GM12891 (cell line): ENCODE data around the gene ZNF160.

Source experiments
- DNase-seq: peaks from one replicate; pipeline ENCODE4 v3.0.0; 2011; ENCODE audit warnings: low spot score; ENCODE audit not compliant: insufficient read length
- FAIRE-seq: peaks from 2 replicates; lab custom pipeline; 2011; peaks lifted over from hg19 to GRCh38; lab: Jason Lieb, UNC
- PAX5 ChIP-seq: IDR thresholded peaks from 2 replicates; pipeline ENCODE4 v1.6.1; 2011; ENCODE audit warnings: low read length, moderate library complexity, mild to moderate bottlenecking; ENCODE audit not compliant: insufficient read depth, severe bottlenecking
- POLR2A ChIP-seq: IDR thresholded peaks from 2 replicates; pipeline ENCODE4 v1.6.1; 2011; ENCODE audit warnings: low read depth, low read length, control low read depth
- POLR2AphosphoS5 ChIP-seq: IDR thresholded peaks from 2 replicates; pipeline ENCODE4 v1.6.1; 2011; ENCODE audit warnings: low read depth, low read length, control low read depth
- POU2F2 ChIP-seq: IDR thresholded peaks from 2 replicates; pipeline ENCODE4 v1.6.1; 2011; ENCODE audit warnings: low read depth, mild to moderate bottlenecking, control low read depth, low read length, moderate library complexity
- SPI1 ChIP-seq: IDR thresholded peaks from 2 replicates; pipeline ENCODE4 v1.6.1; 2011; ENCODE audit warnings: low read depth, low read length, control low read depth
- TAF1 ChIP-seq: IDR thresholded peaks from 2 replicates; pipeline ENCODE4 v1.6.1; 2011; ENCODE audit warnings: low read depth, low read length, control low read depth

The ZNF160 gene

GRCh38 chr19:53092723-53093122, 10.5 kb downstream of the ZNF160 start:
- TF ChIP-seq POU2F2, result no peak
- TF ChIP-seq TAF1, result no peak
- no peak for TF ChIP-seq PAX5
- no peak for TF ChIP-seq POLR2AphosphoS5
- no peak for TF ChIP-seq POLR2A
- no peak for TF ChIP-seq SPI1
- DNase-seq (no peak), FAIRE-seq (no peak)

GRCh38 chr19:53091413-53092254, 11.6 kb downstream of the ZNF160 start:
- no peak for FAIRE-seq
- DNase-seq, result no peak
- TF ChIP-seq PAX5, result no peak
- no peak for TF ChIP-seq TAF1
- no peak for TF ChIP-seq SPI1
- TF ChIP-seq POLR2AphosphoS5, result no peak
- TF ChIP-seq POLR2A, result no peak
- TF ChIP-seq POU2F2, result no peak

GRCh38 chr19:53088091-53088490, 15.1 kb downstream of the ZNF160 start:
- FAIRE-seq (no peak), DNase-seq (no peak)
- TF ChIP-seq PAX5, result no peak

- DNase-seq (no peak), FAIRE-seq (no peak)
- TF ChIP-seq POLR2A (no peak), TAF1 (no peak), SPI1 (no peak), PAX5 (no peak), POLR2AphosphoS5 (no peak), POU2F2 (no peak)
Observed at GRCh38 chr19:53086949-53087348, 16.3 kb downstream of the ZNF160 start.

- no peak for TF ChIP-seq SPI1
- no peak for TF ChIP-seq POLR2AphosphoS5
- no peak for TF ChIP-seq TAF1
- FAIRE-seq, result no peak
- no peak for DNase-seq
Observed at GRCh38 chr19:53085496-53085895, 17.7 kb downstream of the ZNF160 start.

GRCh38 chr19:53082929-53083328, 20.3 kb downstream of the ZNF160 start:
- no peak for TF ChIP-seq TAF1
- TF ChIP-seq PAX5, result no peak
- TF ChIP-seq SPI1, result no peak
- no peak for TF ChIP-seq POLR2A
- no peak for TF ChIP-seq POLR2AphosphoS5
- TF ChIP-seq POU2F2, result no peak
- DNase-seq, result no peak
- no peak for FAIRE-seq

GRCh38 chr19:53079313-53079924, 23.8 kb downstream of the ZNF160 start:
- FAIRE-seq (no peak), DNase-seq (no peak)
- TF ChIP-seq POLR2AphosphoS5 (no peak), SPI1 (no peak), TAF1 (no peak), POLR2A (no peak), PAX5 (no peak), POU2F2 (no peak)

GRCh38 chr19:53078668-53079067, 24.6 kb downstream of the ZNF160 start:
- FAIRE-seq (no peak), DNase-seq (no peak)
- TF ChIP-seq POLR2A, result no peak
- TF ChIP-seq TAF1, result no peak
- TF ChIP-seq POLR2AphosphoS5, result no peak
- TF ChIP-seq PAX5, result no peak
- TF ChIP-seq SPI1, result no peak
- TF ChIP-seq POU2F2, result no peak

GRCh38 chr19:53076984-53077383, 26.2 kb downstream of the ZNF160 start:
- FAIRE-seq (no peak), DNase-seq (no peak)

GRCh38 chr19:53068834-53069233, 34.4 kb downstream of the ZNF160 start:
- no peak for FAIRE-seq

More at GRCh38 chr19:53076984-53077383, 26.2 kb downstream of the ZNF160 start:
- TF ChIP-seq TAF1, result no peak
- no peak for TF ChIP-seq POLR2AphosphoS5
- TF ChIP-seq PAX5, result no peak

More at GRCh38 chr19:53068834-53069233, 34.4 kb downstream of the ZNF160 start:
- TF ChIP-seq POU2F2 (no peak), SPI1 (no peak), PAX5 (no peak), POLR2AphosphoS5 (no peak), POLR2A (no peak), TAF1 (no peak)
- DNase-seq, result no peak
